COLO829 (cell line): ENCODE data around the gene IFNA16.
"Not testable (repeated sequence)": the region's sequence is repeated elsewhere in the genome, so short reads cannot be mapped to it uniquely, and the experiment has no call there.

Source experiments
- DNase-seq: peaks from one replicate; pipeline ENCODE4 v3.0.0; 2012; ENCODE audit warnings: low spot score

Gene IFNA16

DNA sequence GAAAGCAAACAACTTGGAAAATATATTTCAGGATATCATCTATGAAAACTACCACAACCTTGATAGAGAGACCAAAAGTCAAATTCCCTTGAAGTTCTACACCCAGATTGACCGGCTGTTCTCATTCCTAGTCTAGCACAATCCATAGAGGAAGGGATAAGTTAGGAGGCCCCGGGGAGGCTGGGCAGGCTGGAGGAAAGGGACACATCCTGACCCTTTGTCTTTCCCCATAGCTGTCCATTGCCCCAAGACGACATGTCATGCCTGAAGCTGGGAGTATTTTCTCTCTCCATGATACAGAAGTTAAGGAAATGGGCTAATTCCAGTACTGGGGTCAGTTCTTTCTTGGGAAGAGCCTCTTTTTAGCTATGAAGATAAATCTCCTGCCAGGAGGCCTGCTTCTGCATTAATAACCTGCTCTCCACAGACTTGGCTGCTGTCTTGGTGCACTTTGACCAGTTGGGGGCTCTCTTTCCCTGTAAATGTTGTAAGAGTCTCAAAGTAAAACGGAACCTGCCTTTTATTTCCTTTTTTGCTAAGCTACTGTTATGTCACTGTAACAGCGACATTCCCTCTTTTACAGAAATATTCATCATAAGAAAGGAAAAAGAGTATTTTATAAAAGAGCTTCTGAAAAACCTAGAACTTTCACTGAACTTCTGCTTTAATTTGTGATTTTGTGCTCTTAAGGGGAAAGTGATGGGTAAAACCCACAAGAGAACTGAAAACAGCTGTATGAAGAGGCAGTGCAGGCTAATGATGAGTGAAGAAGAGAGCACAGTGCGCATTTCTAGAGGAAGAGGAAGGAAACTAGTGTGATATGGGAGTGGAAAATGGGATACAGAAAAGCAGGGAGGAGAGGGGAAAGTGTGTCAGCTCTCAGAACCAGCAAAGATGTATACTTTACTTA, 22.0 kb downstream of the IFNA16 start:
- not testable (repeated sequence) for DNase-seq

DNA sequence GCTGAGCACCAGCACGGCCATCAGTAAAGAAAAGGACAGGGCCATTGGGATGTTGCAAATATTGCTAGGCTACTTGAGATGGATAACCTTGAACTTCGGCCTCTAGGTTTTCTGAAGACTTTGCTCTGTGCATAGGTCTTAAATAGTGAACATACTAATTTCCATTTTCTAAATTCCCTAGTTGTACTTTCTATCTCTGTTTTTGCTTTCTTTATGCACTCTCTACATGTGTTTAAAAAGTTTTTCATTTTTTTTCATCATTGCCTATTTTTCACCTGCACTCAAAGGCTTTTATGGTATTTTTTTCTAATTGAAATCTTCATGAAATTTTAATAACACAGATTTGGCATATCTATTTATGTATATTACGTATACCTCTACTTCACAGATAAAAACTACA, 29.6 kb downstream of the IFNA16 start, which contains the start of gene IFNA4:
TSS of gene IFNA4 (minus strand) at position 101 of the 400 bp plus-strand sequence. CDS start at position 45, 56 bp downstream.
- not testable (repeated sequence) for DNase-seq

DNA sequence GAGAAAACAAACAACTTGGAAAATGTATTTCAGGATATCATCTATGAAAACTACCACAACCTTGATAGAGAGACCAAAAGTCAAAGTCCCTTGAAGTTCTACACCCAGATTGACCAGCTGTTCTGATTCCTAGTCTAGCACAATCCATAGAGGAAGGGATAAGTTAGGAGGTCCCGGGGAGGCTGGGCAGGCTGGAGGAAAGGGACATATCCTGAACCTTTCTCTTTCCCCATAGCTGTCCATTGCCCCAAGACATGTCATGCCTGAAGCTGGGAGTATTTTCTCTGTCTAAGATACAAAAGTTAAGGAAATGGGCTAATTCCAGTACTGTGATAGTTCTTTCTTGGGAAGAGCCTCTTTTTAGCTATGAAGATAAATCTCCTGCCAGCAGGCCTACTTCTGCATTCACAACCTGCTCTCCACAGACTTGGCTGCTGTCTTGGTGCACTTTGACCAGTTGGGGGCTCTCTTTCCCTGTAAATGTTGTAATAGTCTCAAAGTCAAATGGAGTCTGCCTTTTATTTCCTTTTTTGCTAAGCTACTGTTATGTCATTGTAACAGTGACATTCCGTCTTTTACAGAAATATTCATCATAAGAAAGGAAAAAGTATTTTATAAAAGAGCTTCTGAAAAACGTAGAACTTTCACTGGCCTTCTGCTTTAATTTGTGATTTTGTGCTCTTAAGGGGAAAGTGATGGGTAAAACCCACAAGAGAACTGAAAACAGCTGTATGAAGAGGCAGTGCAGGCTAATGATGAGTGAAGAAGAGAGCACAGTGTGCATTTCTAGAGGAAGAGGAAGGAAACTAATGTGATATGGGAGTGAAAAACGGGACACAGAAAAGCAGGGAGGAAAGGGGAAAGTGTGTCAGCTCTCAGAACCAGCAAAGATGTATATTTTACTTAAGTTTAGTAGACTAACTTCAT, 34.0 kb downstream of the IFNA16 start:
- DNase-seq = not testable (repeated sequence)

DNA sequence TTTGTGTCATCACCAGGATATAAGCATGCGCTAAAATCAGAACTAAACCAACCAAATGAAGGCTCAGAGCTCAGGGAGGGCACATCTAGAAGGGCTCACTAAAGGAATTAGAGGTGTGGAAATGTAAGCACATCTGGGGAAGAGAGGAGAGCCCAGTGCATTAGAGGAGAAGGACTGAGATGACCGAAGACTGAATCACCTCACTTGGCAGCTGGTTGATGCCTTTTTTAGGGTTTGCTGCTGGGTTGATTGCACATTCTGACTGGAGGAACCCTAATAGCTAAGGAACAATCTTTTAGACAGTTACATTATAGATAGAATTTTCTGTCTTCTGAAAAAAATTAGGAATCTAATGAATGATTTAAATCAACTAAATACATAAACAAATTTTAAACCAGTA, 42.4 kb downstream of the IFNA16 start:
- no peak for DNase-seq

DNA sequence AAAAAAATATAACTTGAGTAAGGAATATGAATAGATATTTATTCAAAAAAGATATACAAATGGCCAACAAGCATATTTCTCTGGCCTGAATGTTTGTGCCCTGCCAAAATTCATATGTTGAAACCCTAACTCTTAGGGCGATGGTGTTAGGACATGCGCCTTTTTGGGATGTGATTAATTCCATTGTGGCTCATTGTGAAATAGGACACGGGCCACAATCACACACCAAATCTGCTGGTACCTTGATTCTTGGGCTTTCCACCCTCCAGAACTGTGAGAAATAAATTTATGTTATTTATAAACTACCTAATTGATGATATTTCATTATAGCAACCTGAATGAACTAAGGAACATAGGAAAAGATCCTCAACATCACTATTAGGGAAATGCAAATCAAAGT, 45.0 kb downstream of the IFNA16 start:
- DNase-seq = no peak

DNA sequence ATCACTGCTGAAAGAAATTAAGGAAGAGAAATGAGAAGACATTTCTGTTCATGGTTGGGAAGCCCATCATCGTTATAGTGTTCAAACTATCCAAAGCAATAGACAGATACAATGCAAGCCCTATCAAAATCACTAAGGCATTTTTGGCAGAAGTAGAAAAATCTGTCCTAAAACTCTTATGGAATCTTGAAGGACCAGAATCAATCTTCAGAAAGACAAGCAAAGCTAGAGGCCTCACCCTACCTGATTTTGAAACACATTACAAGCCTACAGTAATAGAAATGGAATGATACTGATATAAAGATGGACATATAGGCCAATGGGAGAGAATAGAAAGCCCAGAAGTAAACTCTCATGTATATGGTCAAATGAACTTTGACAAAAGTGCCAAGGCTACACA, 45.8 kb downstream of the IFNA16 start:
- no peak for DNase-seq

DNA sequence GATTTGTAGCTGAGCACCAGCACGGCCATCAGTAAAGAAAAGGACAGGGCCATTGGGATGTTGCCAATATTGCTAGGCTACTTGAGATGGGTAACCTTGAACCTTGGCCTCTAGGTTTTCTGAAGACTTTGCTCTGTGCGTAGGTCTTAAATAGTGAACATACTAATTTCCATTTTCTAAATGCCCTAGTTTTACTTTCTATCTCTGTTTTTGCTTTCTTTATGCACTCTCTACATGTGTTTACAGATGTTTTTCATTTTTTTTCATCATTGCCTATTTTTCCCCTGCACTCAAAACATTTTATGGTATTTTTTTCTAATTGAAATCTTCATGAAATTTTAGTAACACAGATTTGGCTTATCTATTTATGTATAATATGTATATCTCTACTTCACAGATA, 50.6 kb downstream of the IFNA16 start, which contains the start of gene IFNA21:
TSS of gene IFNA21 (minus strand) at position 101 of the 400 bp plus-strand sequence. CDS start at position 53, 48 bp downstream.
- DNase-seq = not testable (repeated sequence)
